NCI-H2171 (cell line): ENCODE results near the gene TPTE.
"Not testable (repeated sequence)": the region's sequence is repeated elsewhere in the genome, so short reads cannot be mapped to it uniquely, and the experiment has no call there.

Experiments used
- DNase-seq: peaks from one replicate; lab custom pipeline; 2025; lab: John Stamatoyannopoulos, UW

TPTE gene

DNA sequence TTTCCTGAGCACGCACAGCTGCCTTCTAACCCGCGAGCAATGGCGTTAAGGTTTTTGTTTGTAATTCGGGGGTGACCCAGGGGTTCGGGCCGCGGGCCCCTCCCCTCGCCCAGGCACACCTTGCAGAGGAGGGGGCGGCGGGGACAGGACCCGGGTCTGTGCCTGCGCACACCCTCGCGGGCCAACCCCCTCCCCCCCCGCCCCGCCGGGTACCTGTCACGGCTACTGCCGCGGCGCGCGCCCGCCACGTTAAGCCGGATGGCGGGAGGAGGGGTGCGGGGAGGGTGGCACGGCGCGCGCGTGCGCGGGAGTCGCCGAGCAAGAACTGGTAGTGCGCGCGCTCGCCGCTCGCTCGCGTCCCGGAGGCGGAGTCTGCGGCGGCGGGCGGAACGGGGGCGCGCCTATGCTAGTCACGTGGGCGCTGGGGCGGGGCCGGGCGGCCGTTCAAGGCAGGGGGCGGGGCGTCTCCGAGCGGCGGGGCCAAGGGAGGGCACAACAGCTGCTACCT lies at the start of gene TPTE:
TPTE (plus strand) TSS at position 493 of the 508 bp plus-strand sequence. CDS start 17,141 bp downstream, outside the sequence.
- DNase-seq: no peak

DNA sequence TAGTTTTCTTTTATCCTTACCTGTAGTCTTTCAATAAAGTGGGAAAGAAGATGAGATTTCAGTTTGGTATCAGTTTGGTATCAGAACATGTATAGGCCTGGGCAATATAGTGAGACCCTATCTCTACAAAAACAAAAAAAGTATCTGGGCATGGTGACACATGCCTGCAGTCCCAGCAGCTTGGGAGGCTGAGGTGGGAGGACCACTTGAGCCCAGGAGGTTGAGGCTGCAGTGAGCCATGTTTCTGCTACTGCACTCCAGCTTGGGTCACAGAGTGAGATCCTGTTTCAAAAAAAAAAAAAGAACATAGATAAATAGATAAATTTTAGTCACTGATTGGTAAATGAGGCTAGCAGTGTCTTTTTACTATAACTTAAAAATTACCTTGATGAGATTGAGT lies 49.4 kb upstream of the TPTE start:
- DNase-seq: not testable (repeated sequence)

DNA sequence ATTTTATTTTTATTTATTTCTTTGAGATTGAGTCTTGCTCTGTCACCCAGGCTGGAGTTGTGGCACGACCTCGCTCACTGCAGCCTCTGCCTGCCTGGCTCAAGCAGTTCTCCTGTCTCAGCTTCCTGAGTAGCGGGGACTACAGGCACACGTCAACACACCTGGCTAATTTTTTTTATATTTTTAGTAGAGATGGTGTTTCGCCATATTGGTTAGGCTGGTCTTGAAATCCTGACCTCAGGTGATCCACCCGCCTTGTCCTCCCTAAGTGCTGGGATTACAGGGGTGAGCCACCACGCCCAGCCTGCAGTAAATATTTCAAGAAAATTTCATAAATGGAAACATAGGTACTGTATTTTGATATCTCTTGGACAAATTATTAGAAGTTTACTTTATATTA lies 43.6 kb upstream of the TPTE start:
- DNase-seq: not testable (repeated sequence)

DNA sequence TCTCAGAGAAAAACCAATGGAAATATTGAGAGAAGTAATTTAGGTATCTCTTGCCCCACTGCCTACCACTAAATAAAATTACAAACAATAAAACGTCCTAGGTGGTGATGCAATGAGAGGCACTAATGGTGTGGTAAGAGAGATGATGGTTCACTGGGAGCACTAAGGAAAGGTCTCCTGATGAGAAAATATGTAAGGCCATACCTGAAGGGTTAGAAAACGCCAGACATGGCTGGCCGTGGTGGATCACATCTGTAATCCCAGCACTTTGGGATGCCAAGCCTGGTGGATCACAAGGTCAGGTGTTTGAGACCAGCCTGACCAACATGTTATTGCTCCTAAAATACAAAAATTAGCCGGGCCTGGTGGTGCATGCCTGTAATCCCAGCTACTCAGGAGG lies 41.5 kb upstream of the TPTE start:
- not testable (repeated sequence) for DNase-seq

DNA sequence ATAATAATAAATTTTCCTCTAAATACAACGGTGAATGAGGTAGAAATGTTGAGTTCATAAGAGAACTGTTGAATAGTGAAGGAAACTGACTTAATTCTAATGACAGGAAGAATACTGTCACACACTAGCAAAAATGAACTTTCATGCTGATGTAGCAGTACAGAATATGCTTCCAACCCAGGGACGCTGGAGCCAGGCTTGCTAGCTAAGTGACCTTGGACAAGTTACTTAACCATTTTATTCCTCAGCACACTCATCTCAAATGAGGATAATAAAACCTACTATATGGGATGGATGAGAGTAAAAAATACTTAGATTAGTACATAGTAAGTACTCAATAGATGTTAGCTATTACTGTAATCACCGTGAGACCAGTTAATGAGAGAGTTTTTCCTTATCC lies 36.5 kb upstream of the TPTE start:
- not testable (repeated sequence) for DNase-seq

DNA sequence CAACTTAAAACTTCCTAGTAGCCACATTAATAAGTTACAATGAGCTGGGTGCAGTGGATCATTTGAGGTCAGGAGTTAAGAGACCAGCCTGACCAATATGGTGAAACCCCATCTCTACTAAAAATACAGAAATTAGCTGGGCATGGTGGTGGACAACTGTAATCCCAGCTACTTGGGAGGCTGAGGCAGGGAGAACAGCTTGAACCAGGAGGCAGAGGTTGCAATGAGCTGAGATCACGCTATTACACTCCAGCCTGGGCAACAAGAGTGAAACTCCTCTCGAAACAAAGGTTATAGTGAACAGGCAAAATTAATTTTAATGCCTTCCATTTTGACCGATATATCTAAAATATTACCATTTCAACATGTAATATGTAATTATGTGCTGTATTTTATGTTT lies 30.9 kb upstream of the TPTE start:
- DNase-seq: not testable (repeated sequence)

DNA sequence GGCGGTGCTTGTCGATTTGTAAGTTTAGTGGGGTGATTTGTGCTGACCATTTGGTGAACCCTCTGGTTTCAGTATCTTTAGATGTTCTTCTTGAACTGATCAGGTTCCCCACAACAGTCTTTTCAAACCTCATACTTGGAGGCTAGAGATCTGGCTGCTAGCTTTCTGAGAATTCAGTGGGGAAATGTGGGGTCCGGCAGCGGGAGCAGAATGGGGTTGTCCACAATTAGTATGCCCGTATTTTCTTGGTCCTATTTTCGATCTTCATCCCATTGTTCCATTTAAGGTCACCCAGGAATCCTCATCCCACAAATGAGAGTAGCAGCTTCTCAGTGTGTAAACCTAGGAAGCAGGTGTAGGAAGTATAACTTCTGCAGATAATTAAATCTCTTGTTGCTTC lies 10.3 kb upstream of the TPTE start:
- DNase-seq: no peak

DNA sequence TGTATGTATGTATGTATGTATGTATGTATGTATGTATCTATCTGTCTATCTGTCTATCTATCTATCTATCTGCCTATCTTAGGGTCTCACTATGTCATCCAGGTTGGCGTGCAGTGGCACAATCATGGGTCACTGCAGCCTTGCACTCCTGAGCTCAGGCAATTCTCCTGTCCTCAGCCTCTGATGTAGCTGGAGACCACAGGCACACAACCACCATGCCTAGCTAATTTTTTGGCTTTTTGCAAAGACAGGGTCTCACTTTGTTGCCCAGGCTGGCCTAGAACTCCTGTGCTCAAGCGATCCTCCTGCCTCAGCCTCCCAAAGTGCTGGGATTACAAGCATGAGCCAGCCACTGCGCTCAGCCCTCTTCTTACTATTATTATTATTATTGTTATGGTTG lies 4.5 kb upstream of the TPTE start:
- not testable (repeated sequence) for DNase-seq

DNA sequence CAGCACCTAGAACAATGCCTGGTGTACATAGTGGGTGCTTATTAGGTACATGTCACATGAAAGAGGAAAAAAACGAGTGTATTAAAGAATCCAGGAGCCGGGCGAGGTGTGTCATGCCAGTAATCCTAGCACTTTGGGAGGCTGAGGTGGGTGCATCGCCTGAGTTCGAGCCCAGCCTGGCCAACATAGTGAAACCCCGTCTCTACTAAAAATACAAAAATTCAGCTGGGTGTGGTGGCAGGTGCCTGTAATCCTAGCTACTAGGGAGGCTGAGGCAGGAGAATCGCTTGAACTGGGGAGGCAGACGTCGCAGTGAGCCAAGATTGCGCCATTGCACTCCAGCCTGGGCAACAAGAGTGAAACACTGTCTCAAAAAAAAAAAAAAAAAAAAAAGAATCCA lies 3.5 kb upstream of the TPTE start:
- DNase-seq: not testable (repeated sequence)

DNA sequence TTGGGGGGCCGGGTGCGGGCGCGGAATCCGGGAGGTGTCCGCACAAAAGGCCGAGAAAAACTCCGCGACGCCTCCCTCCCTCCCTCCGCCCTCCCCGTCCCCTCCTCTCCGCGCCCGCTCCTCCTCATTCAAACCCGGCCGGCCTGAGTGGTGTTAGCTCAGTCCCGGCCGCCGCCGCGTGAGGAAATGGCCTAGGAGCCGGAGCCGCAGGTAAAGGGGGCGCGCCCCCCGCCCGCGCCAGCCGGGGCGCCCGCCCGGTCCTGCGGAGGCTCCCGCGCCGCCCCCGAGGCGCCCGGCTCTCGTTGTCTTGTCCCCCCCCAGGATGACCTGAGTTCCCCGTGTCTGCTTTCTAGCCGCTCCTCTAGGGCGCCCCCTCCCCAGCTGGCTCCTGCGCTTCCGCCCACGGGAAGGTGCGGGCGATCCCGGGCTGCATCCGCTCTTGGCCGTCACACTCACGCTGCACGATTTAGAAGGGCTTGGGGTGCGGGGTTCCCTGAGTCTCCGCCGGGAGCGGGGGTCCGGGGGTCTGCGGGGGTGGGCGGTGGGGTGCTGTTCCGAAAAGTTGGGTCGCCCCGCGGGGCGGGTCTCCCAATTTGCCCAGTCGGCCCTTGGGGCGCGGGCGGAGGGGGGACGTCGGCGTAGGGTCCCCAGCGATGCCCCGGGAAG lies 585 bp downstream of the TPTE start:
- not testable (repeated sequence) for DNase-seq

DNA sequence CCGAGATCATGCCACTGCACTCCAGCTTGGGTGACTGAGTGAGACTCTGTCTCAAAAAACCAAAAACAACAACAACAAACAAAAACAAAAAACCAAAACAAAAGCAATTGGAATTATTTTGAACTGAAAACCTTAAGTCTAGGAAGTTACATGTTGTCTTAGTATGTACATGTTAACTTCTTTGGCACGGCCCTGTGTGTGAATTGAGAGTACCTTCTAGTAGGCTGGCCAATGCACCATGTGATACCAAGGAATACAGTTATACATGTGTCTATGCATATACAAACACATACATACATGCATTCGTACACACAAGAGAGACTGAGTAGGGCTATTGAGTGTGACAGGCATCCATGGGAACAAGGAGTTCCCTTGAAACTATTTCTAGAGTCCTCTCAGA lies 18.6 kb downstream of the TPTE start:
- DNase-seq: no peak

DNA sequence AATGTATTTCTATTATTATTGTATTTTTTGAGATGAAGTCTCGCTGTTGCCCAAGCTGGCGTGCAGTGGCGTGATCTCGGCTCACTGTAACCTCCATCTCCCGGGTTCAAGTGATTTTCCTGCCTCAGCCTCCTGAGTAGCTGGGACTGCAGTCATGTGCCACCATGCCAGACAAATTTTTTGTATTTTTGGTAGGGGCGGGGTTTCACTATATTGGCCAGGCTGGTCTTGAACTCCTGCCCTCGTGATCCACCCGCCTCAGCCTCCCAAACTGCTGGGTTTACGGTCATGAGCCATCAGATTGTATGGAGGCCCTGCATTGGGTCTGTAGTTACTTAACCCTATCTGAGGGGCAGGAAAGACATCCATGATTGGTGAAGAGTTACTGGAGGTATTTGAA lies 23.0 kb downstream of the TPTE start:
- not testable (repeated sequence) for DNase-seq

DNA sequence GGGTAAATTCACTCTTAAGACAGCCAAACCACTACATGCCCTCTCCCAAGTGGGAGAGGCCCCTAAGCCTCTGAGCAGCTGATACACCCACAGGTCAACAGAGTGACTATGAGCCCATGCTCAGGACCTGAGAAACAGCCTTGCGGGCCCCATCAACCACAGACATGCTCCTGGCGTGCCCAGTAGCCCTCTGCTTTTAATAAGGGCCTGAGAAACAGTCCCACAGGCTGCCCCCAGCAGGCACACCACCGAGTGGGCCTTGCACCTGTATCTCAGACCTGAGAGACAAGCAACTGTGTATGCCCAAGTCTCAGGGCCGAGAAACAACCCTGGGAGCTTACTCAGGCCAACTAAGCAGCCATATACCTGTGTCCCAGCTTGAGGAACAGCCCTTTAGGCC lies 26.5 kb downstream of the TPTE start:
- not testable (repeated sequence) for DNase-seq

DNA sequence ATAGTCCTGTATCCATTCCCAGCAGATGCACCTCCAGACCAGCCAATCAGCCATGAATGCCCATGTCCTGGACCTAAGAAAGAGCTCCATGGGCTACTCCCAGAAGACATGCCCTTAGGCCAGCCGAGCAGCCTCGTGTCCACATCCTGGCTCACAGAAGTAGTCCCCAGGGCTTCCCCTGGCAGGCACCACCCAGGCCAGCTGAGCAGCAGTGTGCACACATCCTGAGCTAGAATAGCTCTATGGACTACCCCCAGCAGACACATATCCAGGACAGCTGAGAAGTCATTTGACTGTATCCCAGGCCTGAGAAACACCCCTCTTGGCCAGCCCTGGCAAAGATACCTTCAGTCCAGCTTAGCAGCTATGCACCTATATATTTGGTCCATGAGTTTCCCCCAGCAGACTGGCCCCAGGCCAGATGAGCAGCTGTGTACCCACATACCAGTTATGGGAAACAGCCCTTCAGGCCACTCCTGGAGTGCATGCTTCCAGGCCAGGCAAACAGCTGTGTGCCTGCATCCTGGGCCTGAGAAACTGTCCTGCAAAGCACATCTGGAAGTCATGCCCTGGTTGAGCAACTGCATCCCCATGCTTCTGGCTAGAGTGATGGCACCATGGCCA lies 27.1 kb downstream of the TPTE start:
- DNase-seq: not testable (repeated sequence)

DNA sequence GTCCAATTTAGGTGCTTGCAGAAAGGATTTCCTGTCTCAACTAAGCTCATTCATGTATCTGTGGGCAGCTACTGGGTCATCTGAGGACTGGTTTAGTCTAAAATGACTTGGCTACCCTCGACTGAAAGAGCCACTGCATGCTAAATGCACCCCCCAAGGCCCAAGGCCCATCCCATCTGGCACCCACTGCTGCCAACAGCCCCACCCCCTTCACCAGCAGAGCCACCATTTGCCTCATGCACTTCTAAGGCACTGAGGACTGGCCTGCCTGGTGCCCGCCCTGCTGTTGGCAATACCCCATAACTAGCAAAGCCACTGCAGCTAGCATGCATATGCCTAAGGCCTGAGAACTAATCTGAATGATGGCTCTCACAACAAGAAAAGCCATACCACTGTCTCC lies 49.4 kb downstream of the TPTE start:
- not testable (repeated sequence) for DNase-seq

DNA sequence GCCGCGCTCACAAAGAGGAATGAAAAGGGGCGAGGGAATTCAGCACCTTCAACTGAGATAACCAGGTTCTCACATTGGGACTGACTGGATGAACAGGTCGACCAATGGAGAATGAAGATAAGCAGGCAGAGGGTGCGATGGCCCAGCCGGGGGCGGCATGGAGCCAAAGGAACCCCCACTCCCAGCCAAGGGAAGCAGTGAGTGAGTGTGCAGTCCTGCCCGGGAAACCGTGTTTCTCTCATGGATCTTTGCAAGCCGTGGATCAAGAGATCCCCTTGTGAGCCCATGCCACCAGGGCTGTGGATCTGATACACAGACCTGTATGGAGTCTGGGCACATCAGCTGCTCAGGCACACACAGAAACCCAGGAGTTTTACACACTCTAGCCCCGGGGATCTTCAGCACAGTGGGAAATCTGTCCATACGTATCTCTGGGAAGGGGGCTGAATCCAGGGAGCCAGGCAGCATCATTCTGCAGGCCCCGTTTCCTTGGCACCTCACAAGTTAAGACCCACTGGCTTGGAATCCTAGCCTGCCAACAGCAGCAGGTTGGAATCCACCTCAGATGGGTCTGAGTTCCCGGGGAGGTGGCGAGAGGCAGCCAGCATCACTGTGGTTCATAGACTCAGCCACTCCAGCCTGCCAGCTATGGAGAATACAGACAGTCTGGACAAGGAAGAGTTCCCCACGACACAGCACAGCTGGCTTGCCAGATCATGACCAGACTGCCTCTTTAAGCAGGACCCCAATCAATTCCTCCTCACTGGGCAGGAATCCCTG lies 53.3 kb downstream of the TPTE start:
- DNase-seq: not testable (repeated sequence)

DNA sequence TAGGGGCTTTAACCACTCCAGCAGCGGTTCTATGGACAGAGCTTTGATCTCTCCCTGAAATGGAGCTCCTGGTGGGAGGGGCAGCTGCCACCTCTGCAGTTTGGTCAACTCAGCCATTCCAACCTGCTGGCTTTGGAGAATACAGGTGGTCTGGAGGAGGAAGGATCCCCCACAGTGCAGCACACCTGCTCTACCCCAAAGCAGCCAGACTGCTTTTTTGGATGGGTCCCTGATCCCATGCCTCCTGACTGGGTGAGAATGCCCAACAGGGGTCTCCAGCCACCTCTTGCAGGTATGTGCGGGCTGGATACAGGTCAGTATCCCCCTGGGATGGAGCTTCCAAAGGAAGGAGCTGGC lies 53.9 kb downstream of the TPTE start:
- DNase-seq: no peak

DNA sequence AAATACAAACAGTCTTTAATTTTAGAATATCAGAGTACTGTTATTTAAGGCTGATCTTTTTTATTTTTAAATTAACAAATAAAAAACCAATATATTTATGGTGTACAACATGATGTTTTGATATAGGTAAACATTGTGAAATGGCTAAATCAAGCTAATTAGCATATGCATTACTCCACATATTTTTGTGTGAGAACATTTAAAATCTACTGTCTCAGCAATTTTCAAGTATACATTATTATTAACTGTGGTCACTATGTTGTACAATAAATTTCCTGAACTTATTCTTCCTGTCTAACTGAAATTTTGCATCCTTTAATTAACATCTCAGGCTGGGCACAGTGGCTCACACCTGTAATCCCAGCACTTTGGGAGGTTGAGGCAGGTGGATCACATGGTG lies 57.5 kb downstream of the TPTE start:
- not testable (repeated sequence) for DNase-seq

DNA sequence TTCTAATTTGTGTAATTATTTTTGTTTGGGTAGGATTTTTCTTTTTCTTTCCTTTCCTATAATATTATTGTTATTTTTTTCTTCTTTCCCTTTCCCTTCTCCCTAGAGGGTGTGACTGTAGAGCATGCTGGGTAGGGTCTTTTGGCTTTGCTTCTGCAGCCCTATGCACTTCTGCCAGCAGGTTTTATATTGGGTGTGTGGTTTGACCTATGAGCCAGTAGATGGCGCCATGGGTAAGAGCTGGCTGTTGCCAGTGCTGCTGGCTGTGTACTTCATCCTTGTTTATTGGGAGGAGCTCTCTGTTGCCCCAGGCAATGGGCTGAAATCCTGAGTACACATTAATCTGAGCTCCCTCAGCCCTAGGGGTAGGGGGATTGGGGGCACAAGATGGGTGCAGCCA lies 67.7 kb downstream of the TPTE start:
- DNase-seq: not testable (repeated sequence)

DNA sequence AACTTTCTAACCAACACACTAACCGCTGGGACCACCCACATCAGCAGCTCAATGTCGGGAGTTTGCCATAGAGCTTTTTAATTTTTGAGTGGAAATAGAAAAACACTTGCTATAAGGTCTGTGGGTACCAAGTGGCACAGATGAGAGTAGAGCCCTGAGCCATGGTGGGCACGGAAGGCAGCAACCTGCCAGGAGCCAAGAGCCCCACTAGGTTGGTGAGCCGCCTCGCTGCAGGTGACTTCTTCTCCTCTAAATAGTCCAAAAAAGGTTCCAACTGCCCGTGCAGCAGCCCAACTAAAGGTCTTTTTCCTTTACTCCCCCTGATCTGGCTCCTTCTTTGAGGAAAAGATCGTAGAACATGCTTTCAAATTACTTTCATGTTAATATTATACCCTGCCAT lies 85.7 kb downstream of the TPTE start:
- DNase-seq: not testable (repeated sequence)

DNA sequence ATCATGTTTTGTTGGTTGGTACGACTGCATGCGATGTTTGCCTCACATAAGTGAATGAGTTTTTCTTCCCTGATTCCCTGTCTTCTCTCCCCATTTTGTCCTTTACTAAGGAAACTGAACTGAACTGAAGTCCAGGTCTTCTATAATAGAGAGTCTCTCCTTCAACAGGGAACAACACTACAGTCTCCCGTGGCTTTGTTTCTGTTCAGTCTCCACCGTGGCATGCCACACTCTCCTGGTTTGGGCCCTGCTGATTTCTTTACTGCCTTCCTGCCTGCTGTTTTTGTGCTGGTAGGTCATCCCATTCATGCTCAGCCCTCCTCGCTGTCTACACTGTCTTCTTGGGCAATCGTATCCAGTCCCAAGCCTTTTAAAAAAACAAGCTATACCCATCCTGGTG lies 92.9 kb downstream of the TPTE start:
- not testable (repeated sequence) for DNase-seq

DNA sequence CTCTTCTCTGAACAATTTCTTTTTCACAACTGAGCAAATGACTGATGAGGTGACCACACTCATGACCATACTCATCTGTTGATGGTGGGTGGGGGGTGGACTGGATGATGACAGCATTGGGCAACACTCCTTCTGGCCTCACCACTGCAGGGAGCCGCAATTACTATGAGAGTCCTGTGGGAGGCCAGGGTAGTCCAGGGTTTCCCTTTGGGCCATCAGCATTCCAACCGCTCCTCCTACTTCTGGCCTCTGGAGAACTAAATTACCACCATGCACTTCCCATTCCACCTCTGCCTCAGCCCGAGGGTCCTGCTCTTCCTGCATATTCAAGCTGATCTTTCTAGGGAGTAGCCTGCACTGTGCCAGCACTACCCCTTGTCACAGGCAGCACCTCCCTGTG lies 94.7 kb downstream of the TPTE start:
- not testable (repeated sequence) for DNase-seq

DNA sequence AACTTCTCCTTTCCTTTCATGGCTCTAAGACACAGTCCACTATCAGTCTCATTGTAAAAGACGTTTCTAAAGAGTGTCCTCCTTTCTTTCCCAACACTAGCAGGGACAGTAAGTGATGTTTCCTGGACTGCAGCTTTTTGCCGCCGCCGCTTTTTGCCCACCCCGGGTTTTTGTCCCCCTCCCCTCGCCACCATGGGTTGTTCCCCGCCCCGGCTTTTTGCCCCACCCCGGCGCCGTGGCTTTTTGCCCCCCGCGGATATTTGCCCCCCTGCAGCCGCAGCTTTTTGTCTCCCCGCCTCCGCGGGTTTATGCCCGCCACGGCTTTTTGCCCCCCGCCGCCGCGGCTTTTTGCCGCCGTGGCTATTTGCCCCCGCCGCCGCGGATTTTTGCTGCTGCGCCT lies 95.2 kb downstream of the TPTE start:
- no peak for DNase-seq
